ENCODE results near the gene MUC6.
"Not testable (repeated sequence)": the region's sequence is repeated elsewhere in the genome, so short reads cannot be mapped to it uniquely, and the experiment has no call there.

MUC6 gene

GRCh38 chr11:981764-982163 is 54.8 kb downstream of the MUC6 start:
- DNase-seq = no peak

- peak; percentile 54 for DNase-seq
Observed at GRCh38 chr11:980438-981357, 55.8 kb downstream of the MUC6 start.

- DNase-seq = no peak
Observed at GRCh38 chr11:978781-979180, 57.7 kb downstream of the MUC6 start.

- no peak for DNase-seq
Observed at GRCh38 chr11:977830-978720, 58.4 kb downstream of the MUC6 start.

- peak; percentile 59 for DNase-seq
Observed at GRCh38 chr11:976431-977160, 59.9 kb downstream of the MUC6 start.

- DNase-seq = peak; percentile 65
Observed at GRCh38 chr11:975827-976226, 60.7 kb downstream of the MUC6 start.

- not testable (repeated sequence) for DNase-seq
Observed at GRCh38 chr11:975376-975775, 61.1 kb downstream of the MUC6 start.

GRCh38 chr11:973237-973636 is 63.3 kb downstream of the MUC6 start:
- no peak for DNase-seq

- DNase-seq = no peak
Observed at GRCh38 chr11:972523-973211, 63.9 kb downstream of the MUC6 start.

- no peak for DNase-seq
Observed at GRCh38 chr11:971731-972365, 64.7 kb downstream of the MUC6 start.

GRCh38 chr11:971092-971690 is 65.3 kb downstream of the MUC6 start:
- DNase-seq = no peak

GRCh38 chr11:970319-970871 is 66.1 kb downstream of the MUC6 start:
- DNase-seq = no peak

GRCh38 chr11:969651-970205 is 66.8 kb downstream of the MUC6 start:
- DNase-seq = no peak

- no peak for DNase-seq
Observed at GRCh38 chr11:968822-969221, 67.7 kb downstream of the MUC6 start.

- no peak for DNase-seq
Observed at GRCh38 chr11:967995-968751, 68.3 kb downstream of the MUC6 start.

- DNase-seq = no peak
Observed at GRCh38 chr11:965206-965775, 71.2 kb downstream of the MUC6 start.

- DNase-seq = no peak
Observed at GRCh38 chr11:963852-964251, 72.7 kb downstream of the MUC6 start.

Data from left hindlimb (tissue), 1 donor.